Motor neuron (in vitro differentiated cells): ENCODE results near the gene GLB1L2. TPM values are rescaled to one million over a fixed set of nuclear protein-coding genes. Genes with fewer than 3 reads are reported as not detected.

Experiments
- ATAC-seq, 8 experiments: fragments of 200-7000 bp; cut with Tn5 transposase; replicated peaks in 6 of 8; 2 replicates each; pipeline ENCODE4 v1.8.0; 2021; ENCODE audit warnings: mild to moderate bottlenecking in 8 of 8, moderate library complexity in 8 of 8
- H3K27ac ChIP-seq, 2 donors: fragments of 250-450 bp; sonication (Bioruptor Pico); 2 replicates each; pipeline ENCODE4 v1.9.0; 2021; ENCODE audit warnings: antibody characterized with exemption in 2 of 2, mild to moderate bottlenecking in 2 of 2, moderate library complexity in 1 of 2
- H3K4me1 ChIP-seq, 2 donors: fragments of 250-450 bp; sonication (Bioruptor Pico); replicated peaks in 1 of 2; 2 replicates each; pipeline ENCODE4 v1.6.1; 2021; ENCODE audit warnings: antibody characterized with exemption in 2 of 2, mild to moderate bottlenecking in 2 of 2, moderate library complexity in 1 of 2
- H3K4me3 ChIP-seq, 5 donors: fragments of 250-450 bp; sonication (Bioruptor Pico); 2 replicates each; pipeline ENCODE4 v1.9.0; 2021; ENCODE audit warnings: antibody characterized with exemption in 5 of 5, mild to moderate bottlenecking in 5 of 5, moderate library complexity in 4 of 5
- WGBS, 10 experiments: fragments of 450-650 bp; shearing (Covaris generic); methylation state at CpG; one replicate each; pipeline ENCODE4 v1.0.0; 2022; 5-methylcytosine and 5-hydroxymethylcytosine counted together
- in situ Hi-C, 9 experiments: fragments of 400-800 bp; cut with MboI; loops; one replicate each; pipeline ENCODE4 v1.15.0; 2021; ENCODE audit warnings: low sequenced_read_pairs in 9 of 9, low pct_unique_long_range_greater_than_20kb in 2 of 9; ENCODE audit not compliant: unreplicated experiment in 9 of 9
- total RNA-seq, 8 experiments: library from RNA; unstranded; fragments of 300-600 nt; gene quantifications; 2 replicates each; pipeline versions ENCODE4 v1.2.3 to v1.2.4, GENCODE V29; 2022

Gene GLB1L2
- total RNA-seq, 8 experiments from 2014 or later, result 1.8 to 13.6 (median 5.2) TPM

- H3K27ac ChIP-seq, result no peak overlapping the region
- in situ Hi-C loops, result no loop called here
- no peak overlapping the region for H3K4me3 ChIP-seq
- ATAC-seq, result no peak
- H3K4me1 ChIP-seq, result no peaks in the 10 kb centered on the region
- 90% methylated on average over 2 of the region's 2 CpGs; no CpG with 5 or more reads in 9 of the 10 experiments for WGBS, 10 experiments
These were observed 47.5 kb downstream of the GLB1L2 start for GRCh38 chr11:134379241-134379640.

DNA sequence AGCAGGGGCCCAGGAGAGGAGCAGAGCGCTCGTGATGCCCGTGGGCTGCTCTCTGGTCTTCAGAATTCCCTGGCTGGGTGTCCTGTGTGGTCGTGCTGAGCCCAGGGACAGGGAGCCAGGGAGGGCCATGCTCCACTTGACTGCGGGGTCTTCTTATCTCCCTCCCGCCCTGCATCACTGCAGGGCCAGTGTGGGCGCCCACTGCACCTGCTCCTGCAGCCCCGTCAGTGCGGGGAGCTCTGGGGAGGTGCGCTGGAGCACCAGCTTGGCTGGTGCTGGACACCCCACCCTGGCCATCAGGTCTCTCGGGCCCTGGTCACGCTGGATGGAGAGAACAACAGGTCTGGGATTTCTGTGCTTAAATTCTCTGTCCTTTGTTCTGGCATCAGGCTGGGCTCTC is 48.4 kb downstream of the GLB1L2 start:
- in situ Hi-C loops, result no loop called here
- H3K27ac ChIP-seq, result no peak overlapping the region

DNA sequence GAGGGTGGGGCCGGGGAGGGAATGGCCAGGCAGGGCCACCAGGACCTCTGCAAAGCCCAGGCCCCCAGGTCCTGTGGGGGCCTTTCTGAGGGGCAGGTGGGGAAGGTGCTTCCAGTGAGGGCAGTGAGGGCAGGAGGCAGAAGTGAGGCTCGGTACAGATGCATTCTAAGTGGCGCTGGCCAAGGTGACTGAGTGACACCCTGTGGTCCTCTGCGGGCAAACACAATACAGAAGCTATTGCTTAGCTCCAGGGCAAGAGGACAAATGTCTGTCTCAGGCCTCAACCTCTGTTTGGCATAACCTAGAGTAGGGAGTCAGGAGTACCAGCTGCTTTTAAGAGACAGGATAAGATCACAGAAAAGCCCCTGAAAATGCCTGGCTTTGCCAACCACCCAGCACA is 49.0 kb downstream of the GLB1L2 start:
- 90 to 100% methylated on average over 2 of the region's 4 CpGs; no CpG with 5 or more reads in 8 of the 10 experiments for WGBS, 10 experiments
- in situ Hi-C loops, result no loop called here
- no peak overlapping the region for H3K27ac ChIP-seq
- H3K4me1 ChIP-seq, result no peaks in the 10 kb centered on the region
- no peak overlapping the region for H3K4me3 ChIP-seq
- ATAC-seq, result no peak

More for the DNA sequence above, 48.4 kb downstream of the GLB1L2 start:
- no peak for ATAC-seq
- no peak overlapping the region for H3K4me3 ChIP-seq
- WGBS, 10 experiments, result 0 to 96% (median 20%) methylated on average over 1 to 7 of the region's 12 CpGs; no CpG with 5 or more reads in 7 of the 10 experiments
- no peaks in the 10 kb centered on the region for H3K4me1 ChIP-seq

GRCh38 chr11:134382257-134382656 is 50.5 kb downstream of the GLB1L2 start:
- Histone ChIP-seq H3K27ac (no peak overlapping the region), H3K4me3 (no peak overlapping the region), H3K4me1 (no peaks in the 10 kb centered on the region)
- WGBS, 10 experiments, result 30 to 100% (median 95%) methylated on average over 1 to 4 of the region's 8 CpGs; no CpG with 5 or more reads in 3 of the 10 experiments
- peak in 1 of 8 experiments; percentile 43 for ATAC-seq
- in situ Hi-C loops, result no loop called here

DNA sequence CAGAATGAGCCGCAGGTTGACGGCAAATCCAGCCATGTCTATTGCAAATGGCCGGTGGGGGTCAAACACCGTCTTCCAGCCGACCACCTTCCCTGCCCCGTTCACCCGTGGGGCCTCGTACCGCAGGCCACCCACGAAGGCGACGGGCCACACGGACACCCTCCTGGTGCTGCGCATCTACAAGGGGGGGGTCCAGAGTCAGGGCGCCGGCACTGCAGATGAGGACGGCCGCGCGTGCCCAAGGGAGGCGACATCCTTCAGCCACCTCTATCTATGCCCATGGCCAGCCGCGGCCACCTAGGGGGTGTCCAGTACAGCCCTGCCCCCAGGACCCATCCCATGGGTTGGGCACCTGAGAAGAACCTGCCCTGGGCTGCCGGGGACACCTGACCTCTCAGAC is 51.0 kb downstream of the GLB1L2 start:
- H3K4me3 ChIP-seq, result no peak overlapping the region
- no peak for ATAC-seq
- in situ Hi-C loops, result no loop called here
- H3K4me1 ChIP-seq, result no peaks in the 10 kb centered on the region
- 80 to 100% (median 97%) methylated on average over 1 to 9 of the region's 24 CpGs; no CpG with 5 or more reads in 4 of the 10 experiments for WGBS, 10 experiments
- no peak overlapping the region for H3K27ac ChIP-seq

- no peak for ATAC-seq
- Histone ChIP-seq H3K4me1 (no peaks in the 10 kb centered on the region), H3K4me3 (no peak overlapping the region), H3K27ac (no peak overlapping the region)
- 94 to 96% methylated on average over 10 to 15 of the region's 78 CpGs; no CpG with 5 or more reads in 8 of the 10 experiments for WGBS, 10 experiments
- in situ Hi-C loops, result no loop called here
These were observed 51.9 kb downstream of the GLB1L2 start for GRCh38 chr11:134383576-134384221.

DNA sequence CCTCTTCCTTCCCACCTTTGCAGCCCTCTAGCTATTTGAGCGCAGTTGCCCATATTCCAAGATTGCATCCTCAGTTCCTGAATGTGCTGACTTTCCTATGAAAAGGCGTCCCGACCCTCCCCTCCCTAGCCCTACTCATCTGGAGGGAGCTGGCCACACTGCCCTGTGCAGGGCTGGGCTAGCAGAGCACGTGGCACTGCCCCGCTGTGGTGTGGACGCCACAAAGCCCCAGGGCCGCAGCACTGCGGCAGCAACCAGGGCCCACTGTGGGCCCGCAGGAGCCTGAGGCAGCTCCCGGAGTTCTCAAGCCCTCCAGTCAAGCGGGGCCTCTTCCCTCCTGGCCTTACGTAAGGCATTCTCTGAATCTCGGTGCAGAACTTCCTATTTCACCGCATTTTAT is 52.6 kb downstream of the GLB1L2 start:
- WGBS, 10 experiments, result 73 to 91% (median 83%) methylated on average over 2 to 4 of the region's 14 CpGs; no CpG with 5 or more reads in 5 of the 10 experiments
- in situ Hi-C loops, result no loop called here
- no peak for ATAC-seq
- H3K4me3 ChIP-seq, result no peak overlapping the region
- H3K27ac ChIP-seq, result no peak overlapping the region
- no peaks in the 10 kb centered on the region for H3K4me1 ChIP-seq

DNA sequence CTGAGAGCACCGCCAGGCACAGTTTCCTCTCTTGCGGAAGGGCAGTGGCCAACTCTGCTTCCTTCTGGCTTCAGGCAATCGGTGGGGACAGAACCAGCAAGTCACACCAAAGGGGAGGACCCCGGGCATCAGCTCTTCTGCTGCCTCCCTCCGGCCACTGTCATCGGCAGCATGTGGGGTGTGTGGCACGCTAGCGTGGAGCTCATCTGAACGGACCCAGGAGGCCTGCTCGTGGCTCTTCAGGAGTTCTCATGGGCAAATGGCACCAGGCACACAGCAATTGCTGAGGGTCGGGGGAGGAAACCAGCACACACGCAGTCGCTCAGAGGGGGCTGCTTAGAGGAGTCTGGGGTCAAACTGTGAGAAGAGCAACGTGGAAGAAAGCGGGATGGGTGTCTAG is 53.4 kb downstream of the GLB1L2 start:
- no peaks in the 10 kb centered on the region for H3K4me1 ChIP-seq
- H3K27ac ChIP-seq, result no peak overlapping the region
- no peak overlapping the region for H3K4me3 ChIP-seq
- no peak for ATAC-seq
- in situ Hi-C loops, result no loop called here
- WGBS, 10 experiments, result 47 to 100% (median 92%) methylated on average over 1 to 7 of the region's 15 CpGs; no CpG with 5 or more reads in 3 of the 10 experiments

DNA sequence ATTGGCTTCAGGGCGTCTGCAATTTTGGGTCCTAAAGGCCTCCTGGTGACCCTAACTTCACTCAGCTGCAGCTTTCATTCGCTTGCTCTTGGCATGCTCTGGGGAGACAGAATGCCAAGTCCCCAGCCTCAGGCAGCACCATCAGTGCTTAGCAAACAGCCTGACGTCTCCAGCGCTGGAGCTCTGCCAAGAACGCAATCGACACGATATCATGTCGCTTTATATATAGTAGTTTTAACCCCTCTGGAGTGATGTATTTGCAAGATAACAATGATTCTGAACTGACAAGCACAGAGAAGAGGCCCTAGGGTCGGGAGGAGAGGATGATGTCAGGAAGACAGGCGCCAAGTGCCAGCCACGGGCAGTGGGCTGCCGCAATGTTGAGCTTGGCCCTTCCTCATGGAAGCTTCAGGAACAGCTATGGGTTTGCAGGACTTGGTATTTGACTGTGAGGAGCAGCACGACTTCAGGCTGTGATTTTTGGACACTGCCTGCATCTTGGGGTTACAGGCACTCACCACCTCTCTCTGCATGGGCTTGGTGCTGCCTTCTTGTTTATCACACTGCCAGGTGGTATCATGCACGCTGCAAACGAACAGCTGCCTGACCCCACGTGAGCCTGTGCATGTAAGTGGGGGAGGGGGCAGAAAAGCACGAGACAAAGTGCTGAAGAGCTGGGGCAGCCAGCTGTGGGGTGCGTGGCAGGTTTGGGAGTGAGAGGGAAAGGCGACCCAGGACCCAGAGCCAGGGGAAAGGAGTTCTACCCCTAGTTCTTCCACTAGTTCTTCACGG is 54.2 kb downstream of the GLB1L2 start:
- in situ Hi-C loops, result no loop called here
- peaks cover 0 to 2% of the 10 kb centered on the region in 2 donors for H3K4me1 ChIP-seq
- WGBS, 10 experiments, result 10 to 92% (median 54%) methylated on average over 4 to 11 of the region's 20 CpGs; no CpG with 5 or more reads in 1 of the 10 experiments
- peak in 3 of 8 experiments; percentile 12 to 60 (median 49) for ATAC-seq
- H3K27ac ChIP-seq, result no peak overlapping the region
- no peak overlapping the region for H3K4me3 ChIP-seq

DNA sequence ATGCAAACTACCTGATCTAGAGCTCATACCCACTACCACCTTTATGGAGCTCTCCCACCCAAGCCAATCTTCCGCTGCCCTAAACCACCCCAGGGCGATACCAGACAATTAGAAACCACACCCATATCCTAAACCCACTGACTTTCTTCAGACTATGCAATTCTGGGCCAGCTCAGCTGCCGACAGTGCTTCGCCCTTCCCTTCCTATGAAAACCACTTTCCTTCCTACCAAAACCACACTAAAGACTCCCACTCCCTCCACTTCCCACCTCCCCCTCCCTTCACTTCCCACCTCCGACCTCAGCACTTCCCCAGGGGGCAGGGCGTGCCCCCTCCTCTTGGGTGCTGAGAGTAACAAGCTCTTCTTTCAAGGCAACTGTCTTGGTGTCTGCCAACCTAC is 55.2 kb downstream of the GLB1L2 start:
- Histone ChIP-seq H3K4me3 (no peak overlapping the region), H3K4me1 (peaks cover 0 to 7% of the 10 kb centered on the region in 2 donors), H3K27ac (no peak overlapping the region)
- in situ Hi-C loops, result no loop called here
- ATAC-seq, result peak in 1 of 8 experiments; percentile 37
- WGBS, 10 experiments, result 11 to 100% (median 70%) methylated on average over 2 to 4 of the region's 6 CpGs; no CpG with 5 or more reads in 6 of the 10 experiments

DNA sequence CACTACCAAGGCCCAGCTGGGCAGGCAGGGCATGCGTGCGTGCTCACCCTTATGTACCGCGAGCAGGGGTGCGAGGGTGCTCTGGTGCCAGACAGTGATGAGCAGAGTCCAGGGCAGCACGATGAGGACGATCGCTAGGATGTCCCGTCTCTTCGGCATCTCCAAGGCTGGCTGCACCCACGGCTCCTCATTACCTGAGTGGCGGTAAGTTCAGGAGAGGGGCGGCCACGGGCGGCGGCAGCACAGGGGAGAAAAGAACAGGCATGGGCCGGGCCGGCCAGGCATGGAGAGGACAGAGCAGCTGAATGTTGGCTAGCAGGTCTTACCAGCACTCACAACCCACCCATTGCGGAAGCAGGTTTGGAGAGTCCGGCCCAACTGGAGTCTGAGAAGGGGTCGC is 55.7 kb downstream of the GLB1L2 start:
- in situ Hi-C loops, result no loop called here
- WGBS, 10 experiments, result 80 to 100% (median 97%) methylated on average over 1 to 14 of the region's 21 CpGs; no CpG with 5 or more reads in 7 of the 10 experiments
- Histone ChIP-seq H3K4me3 (no peak overlapping the region), H3K27ac (no peak overlapping the region), H3K4me1 (peaks cover 0 to 7% of the 10 kb centered on the region in 2 donors)
- ATAC-seq, result no peak

DNA sequence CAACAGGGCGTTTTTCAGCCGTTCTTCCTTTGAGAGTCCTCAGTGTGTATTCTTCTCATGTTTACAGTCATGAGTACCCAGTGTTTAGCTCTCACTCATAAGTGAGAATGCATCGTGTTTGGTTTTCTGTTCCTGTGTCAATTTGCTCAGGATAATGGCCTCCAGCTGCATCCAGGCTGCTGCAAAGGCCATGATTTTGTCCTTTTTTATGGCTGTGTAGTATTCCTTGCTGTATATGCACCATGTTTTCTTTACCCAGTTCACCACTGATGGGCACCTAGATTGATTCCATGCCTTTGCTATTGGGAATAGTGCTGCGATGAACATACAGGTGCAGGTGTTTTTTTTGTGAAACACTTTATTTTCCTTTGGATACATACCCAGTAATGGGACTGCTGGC is 56.8 kb downstream of the GLB1L2 start:
- Histone ChIP-seq H3K27ac (no peak overlapping the region), H3K4me1 (peaks cover 2 to 10% of the 10 kb centered on the region in 2 donors), H3K4me3 (no peak overlapping the region)
- in situ Hi-C loops, result no loop called here
- ATAC-seq, result no peak
- WGBS, 10 experiments, result 6 to 100% (median 62%) methylated on average over 1 to 4 of the region's 4 CpGs; no CpG with 5 or more reads in 2 of the 10 experiments

- H3K27ac ChIP-seq, result no peak overlapping the region
- ATAC-seq, result no peak
- WGBS, 10 experiments, result 49 to 96% (median 60%) methylated on average over 1 to 9 of the region's 25 CpGs; no CpG with 5 or more reads in 7 of the 10 experiments
- no peak overlapping the region for H3K4me3 ChIP-seq
- H3K4me1 ChIP-seq, result peaks cover 12 to 15% of the 10 kb centered on the region in 2 donors
- in situ Hi-C loops, result no loop called here
These were observed 57.8 kb downstream of the GLB1L2 start for GRCh38 chr11:134389464-134390180.
